HG02840 (cell line): ENCODE results near the gene TNP1.

Experiments
- ATAC-seq: cut with Tn5 transposase; IDR thresholded peaks from one replicate; pipeline ENCODE4 v1.9.1; 2021; ENCODE audit warnings: mild to moderate bottlenecking, moderate library complexity, moderate number of reproducible peaks; ENCODE audit not compliant: unreplicated experiment, low FRiP score

Gene TNP1

GRCh38 chr2:216859944-216860343, at the start of gene TNP1:
Gene TNP1, minus strand, starts transcription at chr2:216860064. Its CDS starts 30 bp downstream, at chr2:216860034.
- ATAC-seq, result no peak

- ATAC-seq, result no peak
Observed at GRCh38 chr2:216908300-216908699, 48.4 kb upstream of the TNP1 start.

- no peak for ATAC-seq
Observed at GRCh38 chr2:216905649-216906329, 45.9 kb upstream of the TNP1 start.

GRCh38 chr2:216904974-216905373, 45.1 kb upstream of the TNP1 start:
- no peak for ATAC-seq

GRCh38 chr2:216904554-216904953, 44.7 kb upstream of the TNP1 start:
- ATAC-seq, result no peak

GRCh38 chr2:216903470-216903869, 43.6 kb upstream of the TNP1 start:
- ATAC-seq, result no peak

GRCh38 chr2:216901273-216901672, 41.4 kb upstream of the TNP1 start:
- ATAC-seq, result no peak

GRCh38 chr2:216900406-216900805, 40.5 kb upstream of the TNP1 start:
- ATAC-seq, result no peak

GRCh38 chr2:216897561-216898203, 37.8 kb upstream of the TNP1 start:
- ATAC-seq, result no peak

GRCh38 chr2:216890138-216890537, 30.3 kb upstream of the TNP1 start:
- no peak for ATAC-seq

GRCh38 chr2:216888887-216889622, 29.2 kb upstream of the TNP1 start:
- ATAC-seq, result no peak

GRCh38 chr2:216888081-216888480, 28.2 kb upstream of the TNP1 start:
- no peak for ATAC-seq

GRCh38 chr2:216887138-216887537, 27.3 kb upstream of the TNP1 start:
- no peak for ATAC-seq

GRCh38 chr2:216885117-216885553, 25.3 kb upstream of the TNP1 start:
- no peak for ATAC-seq

GRCh38 chr2:216884347-216884746, 24.5 kb upstream of the TNP1 start:
- ATAC-seq, result no peak

- no peak for ATAC-seq
Observed at GRCh38 chr2:216882876-216883275, 23.0 kb upstream of the TNP1 start.

GRCh38 chr2:216881411-216881810, 21.5 kb upstream of the TNP1 start:
- no peak for ATAC-seq

GRCh38 chr2:216880509-216881184, 20.8 kb upstream of the TNP1 start:
- ATAC-seq, result no peak

GRCh38 chr2:216879727-216880508, 20.1 kb upstream of the TNP1 start:
- no peak for ATAC-seq

- no peak for ATAC-seq
Observed at GRCh38 chr2:216878072-216878471, 18.2 kb upstream of the TNP1 start.
